HG02973 (cell line): ENCODE measurements around the gene EPB41L1.
"Not testable (repeated sequence)": the region's sequence is repeated elsewhere in the genome, so short reads cannot be mapped to it uniquely, and the experiment has no call there.

Experiments
- ATAC-seq: cut with Tn5 transposase; IDR thresholded peaks from one replicate; pipeline ENCODE4 v1.9.1; 2021; ENCODE audit warnings: moderate library complexity; ENCODE audit not compliant: unreplicated experiment

EPB41L1 gene

DNA sequence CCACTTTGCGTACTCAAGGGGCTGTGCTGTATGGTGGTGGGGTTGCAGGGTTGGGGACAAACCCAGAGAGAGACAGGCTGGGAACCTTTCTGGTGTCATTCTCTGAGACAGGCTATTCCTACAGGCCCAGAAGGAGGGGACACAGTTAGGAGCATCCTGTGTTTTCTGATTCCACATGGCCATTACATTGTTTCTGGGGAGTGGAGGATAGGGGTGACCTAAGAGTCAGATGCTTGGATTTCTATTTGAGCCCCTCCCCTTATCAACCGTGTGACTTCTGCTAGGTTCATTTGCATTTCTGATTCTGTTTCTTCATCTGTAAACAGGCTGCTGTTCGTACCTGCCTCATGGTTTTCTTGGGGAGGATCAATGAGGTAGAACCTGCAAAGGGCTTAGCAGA lies 29.4 kb upstream of the EPB41L1 start:
- ATAC-seq, result no peak

DNA sequence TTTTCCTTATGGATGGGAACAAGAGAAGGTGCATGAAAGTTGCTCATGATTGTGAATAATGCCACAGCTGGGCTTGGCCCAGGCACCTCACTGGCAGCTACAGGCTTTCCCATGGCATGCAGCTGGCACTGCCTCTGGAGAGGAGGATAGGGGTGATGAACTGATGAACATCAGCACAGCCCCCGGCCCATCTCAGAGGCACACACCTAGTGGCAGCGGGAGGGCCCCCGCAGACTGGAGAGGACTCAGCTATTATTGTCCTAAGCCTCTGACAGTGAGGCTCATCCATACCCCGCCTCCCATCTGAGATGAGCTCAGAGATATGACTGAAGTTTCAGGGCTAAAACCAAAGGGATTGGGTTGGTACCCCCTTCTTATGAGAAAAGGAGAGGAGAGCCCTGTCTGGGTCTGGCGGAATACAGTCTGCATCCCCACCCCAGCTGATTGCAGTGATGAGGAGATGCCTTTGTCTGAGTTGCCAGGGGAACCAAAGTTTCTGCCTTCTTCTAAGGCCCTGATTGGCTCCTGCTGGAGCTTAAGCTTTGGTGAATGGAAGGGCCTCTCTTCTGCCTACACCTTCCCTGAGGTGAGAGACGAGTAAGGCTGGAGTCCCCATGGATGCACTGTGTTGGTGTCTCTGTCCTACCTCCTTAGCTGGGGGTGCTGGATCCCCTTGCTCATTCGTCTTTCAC lies 27.6 kb upstream of the EPB41L1 start:
- ATAC-seq, result no peak

DNA sequence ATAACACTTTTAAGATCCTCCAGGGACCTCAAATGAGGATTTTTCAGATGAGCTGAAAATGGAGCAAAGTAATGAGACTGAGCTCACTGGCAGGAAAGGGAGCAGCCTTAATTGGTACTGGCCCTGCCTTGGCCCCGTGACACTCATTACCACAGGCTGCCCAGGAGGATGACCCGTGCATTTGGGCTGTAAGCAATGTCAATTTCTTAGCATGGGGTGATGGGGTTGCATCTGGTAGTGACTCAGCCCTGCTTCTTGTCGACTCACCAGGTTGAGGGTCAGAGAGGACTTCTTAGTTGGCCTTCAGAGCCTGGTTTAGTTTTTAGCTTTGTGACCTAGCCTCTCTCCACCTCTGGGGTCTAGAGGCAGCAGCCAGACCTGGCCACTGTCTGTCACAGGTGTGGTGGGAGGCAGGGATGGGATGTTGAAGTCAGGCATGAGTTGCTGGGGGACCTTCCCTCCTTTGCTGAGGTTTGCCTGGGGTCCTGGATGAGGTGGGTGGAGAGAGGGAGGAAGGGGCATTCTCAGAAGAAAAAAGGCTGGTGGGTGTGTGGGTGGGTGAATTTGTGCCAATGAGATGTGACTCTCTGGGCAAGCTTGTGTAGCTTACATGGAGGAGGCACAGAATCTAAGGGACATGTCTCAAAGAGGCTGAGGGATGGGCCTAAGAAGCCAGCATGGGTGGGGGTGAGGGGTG lies 25.9 kb upstream of the EPB41L1 start:
- no peak for ATAC-seq

DNA sequence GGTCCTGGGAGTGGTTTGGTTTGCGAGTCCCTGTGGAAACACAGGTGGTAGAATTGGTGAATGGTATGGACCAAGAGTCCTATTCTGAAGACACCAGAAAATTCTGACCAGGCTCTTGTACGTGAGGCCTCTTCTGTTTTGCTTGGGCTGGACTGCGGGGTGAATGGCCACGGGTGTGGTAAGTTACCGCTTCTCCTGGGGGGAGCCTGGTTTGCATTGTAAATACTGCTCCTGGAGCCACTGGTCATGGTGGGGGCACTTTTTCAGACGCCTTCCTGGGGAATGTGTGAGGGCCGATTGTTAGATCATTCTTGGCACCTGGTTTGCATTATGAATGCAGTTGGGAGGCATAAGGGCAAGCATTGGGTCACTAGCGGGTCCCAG lies 25.4 kb upstream of the EPB41L1 start:
- no peak for ATAC-seq

DNA sequence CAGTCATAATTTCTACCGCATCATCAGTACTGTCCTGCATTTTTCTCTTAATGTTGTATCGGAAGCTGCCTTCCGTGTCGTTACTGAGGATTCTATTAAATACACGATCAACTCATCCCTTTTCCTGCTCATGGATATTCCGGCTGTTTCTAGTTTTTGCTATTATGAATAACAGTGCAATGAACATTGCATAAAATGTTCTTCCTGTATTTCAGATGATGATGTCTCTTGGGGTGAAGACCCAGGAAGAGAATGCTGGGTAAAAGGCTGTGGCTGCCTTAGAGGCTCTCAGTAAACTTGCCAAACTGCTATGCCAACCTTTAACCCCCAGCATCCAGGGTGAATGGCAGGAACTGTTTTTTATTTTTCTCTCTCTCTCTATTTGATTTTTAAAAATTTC lies 24.1 kb upstream of the EPB41L1 start:
- ATAC-seq, result no peak

DNA sequence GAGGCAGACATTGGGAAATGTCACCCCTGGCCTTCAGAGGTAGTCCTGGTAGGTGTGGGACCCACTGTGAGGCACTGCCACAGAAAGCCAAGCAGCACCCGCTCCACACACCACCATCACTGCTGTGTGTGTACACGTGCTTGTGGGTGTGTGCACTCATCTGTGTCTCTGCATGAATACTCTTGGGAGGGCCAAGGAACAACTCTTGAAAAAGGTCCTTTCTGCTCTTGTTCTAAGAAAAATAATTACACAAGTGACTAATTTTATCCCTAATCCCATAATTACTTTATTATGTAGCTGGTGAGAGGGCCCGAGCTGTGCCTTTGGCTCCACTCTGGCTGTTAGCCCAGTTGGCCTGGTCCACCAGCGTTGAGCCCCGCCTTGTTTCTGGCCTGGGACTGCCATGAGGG lies 21.7 kb upstream of the EPB41L1 start:
- ATAC-seq, result no peak

DNA sequence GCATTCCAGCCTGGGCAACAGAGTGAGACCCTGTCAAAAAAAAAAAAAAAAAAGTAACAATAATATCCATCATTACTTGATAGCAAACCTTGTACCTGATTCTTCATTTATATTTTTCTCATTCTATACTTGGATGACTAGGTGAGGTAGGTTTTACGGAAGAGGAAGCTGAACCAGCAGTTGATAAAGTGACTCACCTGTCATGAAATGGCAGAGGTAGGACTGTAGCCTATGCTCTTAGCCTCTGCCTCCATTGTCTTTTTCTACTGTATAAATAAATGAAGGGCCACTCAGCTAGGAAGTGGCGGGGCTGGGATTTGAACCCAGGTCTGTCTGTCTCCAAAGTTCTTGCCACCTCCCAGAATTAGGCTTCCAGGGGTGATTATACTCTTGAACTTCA lies 20.7 kb upstream of the EPB41L1 start:
- ATAC-seq, result no peak

DNA sequence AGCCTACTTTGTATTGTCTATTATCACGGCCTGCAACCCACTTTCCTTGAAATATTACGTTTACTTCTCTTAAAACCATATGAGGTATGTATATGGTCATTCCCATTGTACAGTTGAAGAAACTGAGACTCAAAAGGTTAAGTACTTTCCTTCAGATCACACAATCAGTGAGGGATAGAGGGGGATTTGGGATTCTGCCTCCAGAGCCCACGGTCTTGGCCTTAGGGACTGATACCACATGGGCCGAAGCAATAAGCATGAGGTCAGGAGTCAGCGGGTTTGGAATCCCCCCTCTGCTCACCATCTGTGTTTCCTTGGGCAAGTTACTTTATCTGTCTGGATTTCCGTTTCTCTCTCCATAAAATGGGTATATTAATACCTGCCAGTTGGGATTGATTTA lies 19.4 kb upstream of the EPB41L1 start:
- ATAC-seq, result no peak

DNA sequence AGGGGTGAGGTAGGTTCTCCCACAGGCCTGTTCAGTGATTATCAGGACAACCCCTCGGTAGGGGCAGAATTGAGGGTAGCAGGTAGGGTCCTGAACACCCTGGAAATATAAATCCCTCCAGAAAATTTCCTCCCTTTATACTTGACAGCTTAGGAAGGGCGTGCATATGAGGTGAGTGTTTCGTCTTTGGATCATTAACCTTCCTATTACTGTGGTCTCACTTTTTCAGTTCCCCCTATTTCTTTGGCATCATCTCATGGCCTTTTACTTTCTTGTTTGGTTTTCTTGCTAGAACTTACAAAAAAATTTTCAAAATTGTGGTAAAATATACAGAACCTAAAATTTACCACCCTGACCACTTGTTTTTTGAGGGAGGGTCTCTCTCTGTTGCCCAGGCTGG lies 18.7 kb upstream of the EPB41L1 start:
- ATAC-seq, result no peak

DNA sequence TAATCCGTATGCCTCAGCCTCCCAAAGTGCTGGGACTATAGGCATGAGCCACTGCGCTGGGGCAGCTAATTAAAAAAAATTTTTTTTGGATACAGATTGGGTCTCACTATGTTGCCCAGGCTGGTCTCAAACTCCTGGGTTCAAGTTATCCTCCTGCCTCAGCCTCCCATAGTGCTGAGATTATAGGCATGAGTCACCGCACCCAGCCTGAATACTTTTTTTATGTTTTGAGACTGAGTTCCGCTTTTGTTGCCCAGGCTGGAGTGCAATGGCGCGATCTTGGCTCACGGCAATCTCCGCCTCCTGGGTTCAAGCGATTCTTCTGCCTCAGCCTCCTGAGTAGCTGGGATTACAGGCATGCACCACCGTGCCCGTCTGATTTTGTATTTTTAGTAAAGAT lies 17.2 kb upstream of the EPB41L1 start:
- ATAC-seq, result not testable (repeated sequence)

DNA sequence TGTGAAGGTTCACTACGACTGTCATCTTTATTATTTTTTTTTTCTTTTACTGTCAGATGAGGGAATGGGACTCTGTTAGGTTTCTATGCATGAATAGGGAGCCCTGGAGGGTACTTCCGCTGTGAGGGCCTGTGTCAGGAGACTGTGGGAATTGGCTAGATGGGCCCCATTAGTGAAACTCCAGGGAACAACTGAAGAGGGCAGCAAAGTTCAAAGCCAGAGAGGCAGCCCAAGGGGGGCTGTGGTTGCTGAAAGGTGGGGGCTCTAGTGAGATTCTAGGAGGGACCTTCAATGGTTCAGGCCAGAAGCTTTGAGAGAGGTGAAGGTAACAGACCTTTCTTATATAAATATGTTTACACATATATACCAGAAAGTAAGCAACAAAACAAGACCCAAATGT lies 13.2 kb upstream of the EPB41L1 start:
- no peak for ATAC-seq

DNA sequence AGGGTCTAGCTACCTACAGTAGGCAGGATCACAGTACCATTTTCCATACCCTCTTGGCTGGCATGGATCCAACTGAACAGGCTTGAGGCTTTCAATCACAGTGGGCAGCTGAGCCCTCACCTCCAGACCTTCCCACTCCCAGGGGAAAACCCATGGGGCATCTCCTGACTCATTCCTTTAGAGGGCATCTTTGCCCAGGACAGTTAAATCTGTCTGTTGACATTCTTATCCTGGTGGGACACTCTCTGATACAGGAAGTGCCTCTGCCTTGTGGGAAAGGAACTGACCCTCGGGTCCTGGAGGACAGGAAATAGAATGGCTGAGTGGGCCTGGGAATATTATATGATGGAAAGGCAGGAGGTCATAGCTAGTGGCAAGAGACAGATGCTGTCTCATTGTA lies 10.2 kb upstream of the EPB41L1 start:
- no peak for ATAC-seq

DNA sequence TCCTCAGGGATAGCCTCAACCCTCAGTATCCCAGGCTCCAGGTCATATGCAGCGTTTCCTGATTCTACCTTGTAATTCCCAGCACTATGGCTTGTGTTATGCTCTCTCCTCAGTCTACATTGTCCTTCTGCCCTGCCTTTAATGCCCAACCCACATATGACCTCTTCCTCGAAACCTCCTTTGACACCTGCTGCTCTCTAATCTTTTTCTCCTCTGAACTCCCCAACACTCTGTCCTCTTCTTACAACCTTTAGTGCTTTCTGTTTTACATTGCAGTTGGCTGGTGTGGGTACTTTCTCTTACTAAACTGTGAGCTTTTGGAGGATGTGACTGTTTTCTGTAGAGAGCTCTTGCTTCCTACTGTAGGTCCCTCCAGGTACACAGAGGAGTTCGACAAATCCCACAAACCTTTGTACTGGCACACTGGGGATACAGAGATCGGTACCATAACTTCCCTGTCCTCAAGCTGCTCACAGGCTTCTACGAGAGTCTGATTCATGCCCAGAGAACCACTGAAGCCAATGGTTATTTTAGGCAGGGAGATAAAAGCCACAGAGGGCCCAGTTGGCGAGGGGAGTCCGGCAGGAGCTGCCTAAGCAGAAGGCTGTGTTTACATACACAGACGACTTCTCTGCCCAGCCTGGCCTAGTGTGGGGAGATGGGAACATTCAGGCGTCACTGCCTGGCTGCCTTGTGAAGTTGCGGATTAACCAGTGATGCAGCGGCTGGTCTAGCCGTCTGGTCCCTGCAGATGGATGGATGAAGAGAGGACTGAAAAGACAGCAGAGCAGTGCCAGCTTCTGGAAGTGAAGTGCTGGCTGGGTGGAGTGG lies 8.4 kb upstream of the EPB41L1 start:
- ATAC-seq, result no peak

DNA sequence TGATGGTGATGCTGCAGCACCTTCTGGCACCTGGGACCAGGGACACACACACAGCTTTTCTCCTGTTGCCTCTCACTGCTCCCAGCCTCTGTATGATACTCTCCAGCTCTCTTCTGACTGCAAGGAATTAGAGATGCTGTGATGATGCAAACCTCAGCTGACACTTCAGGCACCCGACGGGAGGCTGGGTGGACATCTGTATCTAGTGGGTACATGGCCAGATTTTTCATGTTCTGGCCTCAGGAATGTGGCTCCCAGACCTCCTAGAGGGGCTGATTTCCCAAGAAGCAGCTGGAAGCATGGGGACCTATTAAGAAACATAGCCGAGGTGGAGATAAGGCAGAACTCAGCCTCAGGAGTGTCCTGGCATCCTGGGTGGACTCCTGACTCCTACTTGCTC lies 6.8 kb upstream of the EPB41L1 start:
- ATAC-seq, result no peak

DNA sequence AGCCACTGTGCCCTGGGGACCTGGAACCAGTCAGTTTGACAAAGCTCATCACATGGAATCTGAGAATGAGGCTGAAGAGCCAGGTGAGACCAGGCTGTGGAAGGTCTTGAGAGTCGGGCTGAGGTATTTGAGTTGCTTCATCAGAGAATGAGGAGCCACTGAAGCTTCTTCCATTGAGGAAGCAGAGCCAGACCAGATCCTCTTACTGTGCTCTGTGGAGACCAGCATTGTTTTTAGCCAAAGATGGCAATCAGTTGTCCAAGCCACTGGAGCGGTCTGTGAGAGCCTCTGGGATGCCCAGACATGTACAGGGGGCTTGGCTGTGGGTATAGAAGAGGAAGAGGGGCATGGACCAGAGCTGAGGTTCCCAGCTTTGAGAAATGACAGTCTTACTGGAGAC lies 6.1 kb upstream of the EPB41L1 start:
- no peak for ATAC-seq

DNA sequence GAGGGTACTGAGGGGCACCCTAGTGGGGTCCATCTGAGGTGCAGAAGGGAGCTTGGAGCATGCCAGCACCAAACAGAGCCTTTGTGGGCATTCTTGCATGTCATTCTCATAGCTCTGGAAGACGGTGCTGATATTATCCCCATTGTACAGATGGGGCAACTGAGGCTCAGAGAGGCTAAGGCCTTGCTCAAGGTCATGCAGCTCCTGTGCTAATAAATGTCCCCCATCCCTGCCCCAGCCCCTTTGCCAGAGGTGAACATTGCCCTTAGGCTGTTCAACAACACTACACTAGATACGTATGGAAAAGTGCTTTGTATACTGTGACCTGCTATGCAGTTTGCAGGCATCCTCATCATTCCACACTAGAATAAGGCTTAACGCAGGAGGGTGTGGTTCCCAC lies 5.5 kb upstream of the EPB41L1 start:
- no peak for ATAC-seq

DNA sequence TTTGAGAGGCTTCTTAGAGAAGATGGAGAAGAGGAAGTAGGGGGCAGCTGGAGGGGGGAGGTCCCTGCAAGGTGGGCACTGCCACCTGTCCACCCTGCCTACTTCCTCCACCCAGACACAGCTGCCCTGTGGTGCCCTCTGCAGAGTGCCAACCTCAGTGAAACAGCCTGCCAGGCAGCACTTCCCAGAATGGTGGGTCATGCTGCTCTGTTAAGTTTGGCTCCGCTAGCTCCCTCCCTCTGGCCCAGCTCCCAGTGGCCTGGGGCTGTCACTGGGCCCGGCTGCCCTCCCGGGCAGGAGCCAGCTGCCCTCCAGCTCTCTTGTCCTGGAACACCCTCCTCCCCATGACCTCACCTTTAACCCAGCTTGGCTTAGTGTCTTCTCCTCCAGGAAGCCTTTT lies 5.1 kb upstream of the EPB41L1 start:
- no peak for ATAC-seq

DNA sequence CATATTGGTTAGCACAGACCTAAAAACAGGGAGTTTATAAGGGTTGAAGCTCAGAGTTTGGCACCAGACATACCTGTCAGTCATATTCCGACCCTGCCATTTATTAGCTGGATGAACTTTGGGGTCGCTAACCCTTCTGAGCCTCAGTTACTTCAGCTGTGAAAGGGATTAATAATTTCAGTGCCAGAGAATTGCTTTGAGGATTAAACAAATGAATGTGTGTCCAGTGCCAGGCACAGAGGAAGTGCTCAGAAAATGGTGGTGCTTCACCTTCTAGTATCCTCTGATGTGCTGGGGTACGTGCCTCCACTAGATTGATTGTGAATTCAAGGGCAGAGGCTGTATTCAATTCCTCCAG lies 4.1 kb upstream of the EPB41L1 start:
- no peak for ATAC-seq

DNA sequence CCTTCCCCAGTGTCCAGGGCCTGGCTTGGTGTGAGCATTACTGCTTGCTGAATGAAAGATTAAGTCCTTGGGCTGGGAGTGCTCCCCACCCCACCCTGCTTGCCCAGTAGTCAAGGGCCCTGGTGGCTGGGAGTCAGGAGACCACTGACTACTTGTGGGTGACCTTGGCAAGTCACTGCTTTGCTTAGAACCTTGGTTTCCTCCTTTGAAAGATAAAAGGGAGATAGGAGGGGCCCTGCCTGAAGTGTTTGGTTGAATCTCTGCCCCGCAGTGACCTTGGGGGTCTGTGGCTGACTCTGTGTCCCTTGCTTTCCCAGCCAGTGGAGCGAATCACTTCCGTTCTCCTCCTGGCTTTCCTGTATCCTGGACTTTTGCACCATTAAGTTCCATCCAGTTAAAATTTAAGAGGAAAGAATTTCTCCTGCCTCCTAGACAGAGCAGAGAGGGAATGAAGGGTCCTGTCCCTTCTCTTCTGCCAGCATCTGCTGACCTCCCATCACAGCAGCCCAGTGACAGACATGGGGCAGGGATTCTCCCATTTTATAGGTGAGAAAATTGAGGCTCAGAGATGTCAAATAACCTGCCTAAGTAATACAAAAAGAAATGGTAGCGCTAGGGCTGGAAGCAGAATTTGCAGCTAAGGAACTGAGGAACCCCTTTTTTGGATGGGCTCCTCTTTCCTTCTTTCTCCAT lies 3.5 kb upstream of the EPB41L1 start:
- no peak for ATAC-seq

DNA sequence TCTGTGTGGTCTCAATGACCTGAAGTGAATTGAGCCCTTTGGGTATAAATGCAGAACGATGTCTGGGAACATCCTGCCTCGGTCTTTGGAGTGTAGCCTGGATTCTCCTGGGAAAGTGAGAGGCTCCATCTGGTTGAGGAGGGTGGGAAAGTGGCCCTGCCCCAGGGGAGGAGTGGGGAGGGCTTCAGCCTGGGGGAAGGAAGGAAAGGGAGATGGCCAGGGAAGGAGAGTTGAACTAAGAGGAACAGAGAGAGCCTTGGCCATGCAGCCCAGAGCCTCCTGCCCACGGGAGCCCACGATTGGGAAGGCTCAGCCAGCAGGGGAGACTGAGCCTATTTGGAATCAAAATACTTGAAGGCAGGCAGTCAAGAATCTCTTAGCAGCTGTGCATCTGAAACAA lies 2.3 kb upstream of the EPB41L1 start:
- ATAC-seq, result no peak

DNA sequence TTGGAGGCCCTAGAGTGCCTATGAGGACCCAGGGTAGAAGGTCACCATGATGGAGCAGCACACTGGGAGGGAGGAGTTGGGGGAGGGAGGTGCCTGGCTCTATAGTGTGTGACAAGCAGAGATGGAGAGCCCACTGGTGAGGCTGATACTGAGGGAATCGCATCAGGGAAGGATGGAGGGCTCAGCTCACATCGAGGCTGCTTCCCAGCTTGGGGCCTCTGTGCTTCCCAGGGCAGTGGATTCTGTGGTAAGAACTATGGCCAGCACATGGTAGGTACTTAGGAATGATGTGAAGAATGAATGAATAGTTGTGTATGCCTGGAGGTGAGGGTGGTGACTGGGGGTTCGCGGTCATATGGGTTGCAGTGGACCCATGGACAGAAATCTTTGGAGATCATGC lies 1.3 kb upstream of the EPB41L1 start:
- no peak for ATAC-seq
